MM.1S (cell line): Measurements from ENCODE around the gene GPRIN1.
A peak's percentile ranks its signal among the peaks of the same experiment; 100 is the strongest.

Source experiments
- DNase-seq: peaks from one replicate; pipeline ENCODE4 v3.0.0-alpha.2; 2015
- H2AFZ ChIP-seq: fragments of 300-600 bp; sonication (generic); 2 replicates; pipeline ENCODE4 v1.6.0; 2016; ENCODE audit warnings: antibody characterized with exemption, low read length
- H3F3A ChIP-seq: fragments of 300-600 bp; sonication (generic); 2 replicates; pipeline ENCODE4 v1.6.1; 2016; ENCODE audit warnings: mild to moderate bottlenecking, antibody characterized with exemption, low read length, moderate library complexity, mixed read lengths; ENCODE audit not compliant: insufficient read depth
- H3K27ac ChIP-seq: fragments of 300-600 bp; sonication (generic); 2 replicates; pipeline ENCODE4 v1.5.1; 2016; ENCODE audit warnings: mild to moderate bottlenecking, low read length
- H3K27me3 ChIP-seq: fragments of 300-600 bp; sonication (generic); replicated peaks from 2 replicates; pipeline ENCODE4 v1.6.0; 2016; ENCODE audit warnings: low read length; ENCODE audit not compliant: insufficient read depth
- H3K36me3 ChIP-seq: fragments of 300-600 bp; sonication (generic); replicated peaks from 2 replicates; pipeline ENCODE4 v1.6.1; 2016; ENCODE audit warnings: mild to moderate bottlenecking, low read length, mixed read lengths; ENCODE audit not compliant: insufficient read depth
- H3K4me1 ChIP-seq: fragments of 300-600 bp; sonication (generic); 2 replicates; pipeline ENCODE4 v1.6.1; 2016; ENCODE audit warnings: low read length, mixed read lengths
- H3K4me2 ChIP-seq: fragments of 300-600 bp; sonication (generic); 2 replicates; pipeline ENCODE4 v1.6.0; 2016; ENCODE audit warnings: low read depth, low read length
- H3K4me3 ChIP-seq: fragments of 300-600 bp; sonication (generic); 2 replicates; pipeline ENCODE4 v1.5.1; 2016; ENCODE audit warnings: low read length, mixed read lengths
- H3K79me2 ChIP-seq: fragments of 300-600 bp; sonication (generic); 2 replicates; pipeline ENCODE4 v1.6.1; 2016; ENCODE audit warnings: mixed run types, low read length, mixed read lengths
- H3K9ac ChIP-seq: fragments of 300-600 bp; sonication (generic); 2 replicates; pipeline ENCODE4 v1.6.1; 2016; ENCODE audit warnings: low read length, mixed read lengths
- H3K9me2 ChIP-seq: fragments of 300-600 bp; sonication (generic); replicated peaks from 2 replicates; pipeline ENCODE4 v1.6.1; 2016; ENCODE audit warnings: mild to moderate bottlenecking, low read length, mixed read lengths; ENCODE audit not compliant: insufficient read depth
- H3K9me3 ChIP-seq: fragments of 300-600 bp; sonication (generic); replicated peaks from 2 replicates; pipeline ENCODE4 v1.6.1; 2016; ENCODE audit warnings: mild to moderate bottlenecking, low read length, mixed read lengths; ENCODE audit not compliant: insufficient read depth
- H4K20me1 ChIP-seq: fragments of 300-600 bp; sonication (generic); 2 replicates; pipeline ENCODE4 v1.6.1; 2016; ENCODE audit warnings: mild to moderate bottlenecking, low read length, moderate library complexity, mixed read lengths; ENCODE audit not compliant: insufficient read depth
- EZH2 ChIP-seq: fragments of 300-600 bp; sonication (generic); optimal IDR thresholded peaks from 2 replicates; pipeline ENCODE3; 2017; ENCODE audit warnings: low read depth, mild to moderate bottlenecking, antibody characterized with exemption, low read length, mixed read lengths
- EZH2phosphoT487 ChIP-seq: fragments of 300-600 bp; sonication (generic); IDR thresholded peaks from 2 replicates; pipeline ENCODE4 v1.6.1; 2018; ENCODE audit warnings: antibody characterized with exemption, low read length
- TF ChIP-seq, protein P1 (sequence below): fragments of 300-600 bp; sonication (generic); IDR thresholded peaks from 2 replicates; pipeline ENCODE4 v1.5.1; 2016; ENCODE audit warnings: antibody characterized with exemption, low read length, mixed read lengths

The GPRIN1 gene

DNA sequence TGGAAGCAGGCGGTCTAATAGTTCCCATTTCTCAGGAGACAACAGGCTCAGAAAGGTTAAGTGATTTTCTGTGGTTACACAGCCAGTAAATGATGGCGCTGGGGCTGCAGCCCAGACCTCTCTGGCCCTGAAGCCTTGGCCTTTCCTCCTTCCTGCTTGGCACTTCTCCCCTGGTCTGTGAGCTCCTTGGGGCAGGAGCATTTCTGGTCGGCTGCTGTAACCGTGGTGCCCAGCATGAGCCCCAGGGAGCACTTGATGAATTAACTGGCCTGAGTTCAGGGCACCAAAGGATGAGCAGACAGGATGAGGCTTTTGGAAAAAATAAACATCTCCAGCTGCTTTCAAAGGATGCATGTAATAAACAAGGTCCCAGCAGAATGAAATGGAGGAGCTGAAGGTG lies 30.6 kb downstream of the GPRIN1 start:
- TF ChIP-seq EZH2, result no peak
- TF ChIP-seq, protein P1, sequence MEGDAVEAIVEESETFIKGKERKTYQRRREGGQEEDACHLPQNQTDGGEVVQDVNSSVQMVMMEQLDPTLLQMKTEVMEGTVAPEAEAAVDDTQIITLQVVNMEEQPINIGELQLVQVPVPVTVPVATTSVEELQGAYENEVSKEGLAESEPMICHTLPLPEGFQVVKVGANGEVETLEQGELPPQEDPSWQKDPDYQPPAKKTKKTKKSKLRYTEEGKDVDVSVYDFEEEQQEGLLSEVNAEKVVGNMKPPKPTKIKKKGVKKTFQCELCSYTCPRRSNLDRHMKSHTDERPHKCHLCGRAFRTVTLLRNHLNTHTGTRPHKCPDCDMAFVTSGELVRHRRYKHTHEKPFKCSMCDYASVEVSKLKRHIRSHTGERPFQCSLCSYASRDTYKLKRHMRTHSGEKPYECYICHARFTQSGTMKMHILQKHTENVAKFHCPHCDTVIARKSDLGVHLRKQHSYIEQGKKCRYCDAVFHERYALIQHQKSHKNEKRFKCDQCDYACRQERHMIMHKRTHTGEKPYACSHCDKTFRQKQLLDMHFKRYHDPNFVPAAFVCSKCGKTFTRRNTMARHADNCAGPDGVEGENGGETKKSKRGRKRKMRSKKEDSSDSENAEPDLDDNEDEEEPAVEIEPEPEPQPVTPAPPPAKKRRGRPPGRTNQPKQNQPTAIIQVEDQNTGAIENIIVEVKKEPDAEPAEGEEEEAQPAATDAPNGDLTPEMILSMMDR, result no peak
- Histone ChIP-seq H3F3A (no peaks in the 10 kb centered on the region), H3K9me3 (no peaks in the 10 kb centered on the region), H3K4me2 (no peak overlapping the region), H4K20me1 (no peaks in the 10 kb centered on the region), H3K9ac (no peak overlapping the region), H3K79me2 (no peaks in the 10 kb centered on the region), H3K9me2 (no peaks in the 10 kb centered on the region), H2AFZ (no peak overlapping the region), H3K4me3 (no peak overlapping the region), H3K27me3 (no peaks in the 10 kb centered on the region), H3K4me1 (no peaks in the 10 kb centered on the region), H3K36me3 (no peaks in the 10 kb centered on the region), H3K27ac (no peak overlapping the region)
- no peak for DNase-seq

DNA sequence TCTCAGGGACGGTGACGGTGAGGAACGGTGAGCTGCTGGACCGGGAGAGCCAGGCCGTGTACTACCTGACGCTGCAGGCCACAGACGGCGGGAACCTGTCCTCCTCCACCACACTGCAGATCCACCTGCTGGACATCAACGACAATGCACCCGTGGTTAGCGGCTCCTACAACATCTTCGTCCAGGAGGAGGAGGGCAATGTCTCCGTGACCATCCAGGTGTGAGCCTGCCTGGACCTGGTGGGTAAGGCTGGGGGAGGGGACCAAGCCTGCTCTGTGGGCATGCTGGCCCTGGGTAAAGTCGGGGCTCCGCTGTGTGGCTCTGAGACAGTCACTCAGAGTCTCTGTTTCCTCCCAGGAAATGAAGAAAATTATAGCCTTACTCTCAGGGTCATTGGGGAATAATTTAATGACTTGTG lies 31.6 kb downstream of the GPRIN1 start:
- Histone ChIP-seq H3K36me3 (no peaks in the 10 kb centered on the region), H4K20me1 (no peaks in the 10 kb centered on the region), H3K4me2 (no peak overlapping the region), H3F3A (no peaks in the 10 kb centered on the region), H3K4me3 (no peak overlapping the region), H3K9me2 (no peaks in the 10 kb centered on the region), H3K9ac (no peak overlapping the region), H3K4me1 (no peaks in the 10 kb centered on the region), H3K27me3 (no peaks in the 10 kb centered on the region), H3K27ac (no peak overlapping the region), H2AFZ (0 out of 2 replicates have a peak overlapping the region, but pooled peaks have one; percentile 42), H3K9me3 (no peaks in the 10 kb centered on the region), H3K79me2 (no peaks in the 10 kb centered on the region)
- peak; percentile 39 for DNase-seq
- TF ChIP-seq EZH2 (no peak), EZH2phosphoT487 (no peak)
- TF ChIP-seq, protein P1, result peak; percentile 50

DNA sequence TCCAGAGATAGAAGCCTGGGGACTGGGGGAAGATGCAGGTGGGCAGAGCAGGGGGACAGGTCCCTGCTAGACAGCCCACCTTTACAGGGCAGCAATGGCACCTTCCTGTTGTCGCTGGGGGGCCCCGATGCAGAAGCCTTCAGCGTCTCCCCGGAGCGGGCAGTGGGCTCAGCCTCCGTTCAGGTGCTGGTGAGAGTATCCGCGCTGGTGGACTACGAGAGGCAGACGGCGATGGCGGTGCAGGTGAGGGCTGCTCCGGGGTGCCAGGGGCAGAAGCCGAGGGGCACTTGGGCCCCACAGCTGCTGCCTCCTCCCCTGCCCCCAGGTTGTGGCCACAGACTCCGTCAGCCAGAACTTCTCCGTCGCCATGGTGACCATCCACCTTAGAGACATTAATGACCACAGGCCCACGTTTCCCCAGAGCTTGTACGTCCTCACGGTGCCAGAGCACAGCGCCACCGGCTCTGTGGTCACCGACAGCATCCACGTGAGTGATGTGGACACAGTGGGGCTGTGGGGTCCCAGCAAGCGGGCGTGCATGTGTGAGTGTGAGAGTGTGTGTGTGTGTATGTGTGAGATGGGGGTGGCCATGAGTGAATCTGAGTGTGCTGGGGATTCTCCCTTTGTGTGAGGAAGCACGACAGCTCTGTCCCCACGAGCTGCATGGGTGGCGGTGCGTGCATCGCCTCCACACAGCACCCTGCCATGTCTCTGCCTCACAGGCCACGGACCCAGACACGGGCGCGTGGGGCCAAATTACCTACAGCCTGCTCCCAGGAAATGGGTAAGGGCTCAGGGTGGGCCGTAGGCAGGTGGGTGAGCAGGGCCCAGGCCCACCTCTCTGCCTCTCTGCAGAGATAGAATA lies 32.4 kb downstream of the GPRIN1 start:
- no peak for DNase-seq
- H3F3A ChIP-seq, result no peaks in the 10 kb centered on the region
- no peak overlapping the region for H3K4me3 ChIP-seq
- H3K27me3 ChIP-seq, result no peaks in the 10 kb centered on the region
- no peak overlapping the region for H3K9ac ChIP-seq
- no peaks in the 10 kb centered on the region for H3K9me3 ChIP-seq
- 0 out of 2 replicates have a peak overlapping the region, but pooled peaks have one; percentile 42 for H2AFZ ChIP-seq
- H3K9me2 ChIP-seq, result no peaks in the 10 kb centered on the region
- H4K20me1 ChIP-seq, result no peaks in the 10 kb centered on the region
- no peak overlapping the region for H3K4me2 ChIP-seq
- H3K79me2 ChIP-seq, result no peaks in the 10 kb centered on the region
- no peaks in the 10 kb centered on the region for H3K36me3 ChIP-seq
- no peaks in the 10 kb centered on the region for H3K4me1 ChIP-seq
- TF ChIP-seq, protein P1, result no peak
- TF ChIP-seq EZH2, result no peak
- TF ChIP-seq EZH2phosphoT487, result no peak
- H3K27ac ChIP-seq, result no peak overlapping the region
